CD1c-positive myeloid dendritic cell (primary cell): ENCODE data around the gene SCGB3A2.

Experiments
- DNase-seq: peaks from one replicate; pipeline ENCODE4 v3.0.0-alpha.2; 2016; ENCODE audit errors: extremely low spot score

The SCGB3A2 gene

GRCh38 chr5:147904110-147904509, 25.6 kb downstream of the SCGB3A2 start:
- DNase-seq: no peak

- no peak for DNase-seq
These were observed 28.0 kb downstream of the SCGB3A2 start, which contains the start of gene C5orf46 for GRCh38 chr5:147906326-147907095. Gene C5orf46 (minus strand): TSS chr5:147906538. CDS start chr5:147906501, 37 bp downstream.

- DNase-seq: no peak
These were observed 32.9 kb downstream of the SCGB3A2 start for GRCh38 chr5:147911427-147911826.

- DNase-seq: peak; percentile 47
These were observed 33.5 kb downstream of the SCGB3A2 start for GRCh38 chr5:147912011-147912410.

- DNase-seq: no peak
These were observed 35.3 kb downstream of the SCGB3A2 start for GRCh38 chr5:147913786-147914185.

GRCh38 chr5:147918101-147918685, 39.7 kb downstream of the SCGB3A2 start:
- no peak for DNase-seq

GRCh38 chr5:147918899-147919298, 40.4 kb downstream of the SCGB3A2 start:
- no peak for DNase-seq

- no peak for DNase-seq
These were observed 42.0 kb downstream of the SCGB3A2 start for GRCh38 chr5:147920420-147921030.

- peak; percentile 12 for DNase-seq
These were observed 42.6 kb downstream of the SCGB3A2 start for GRCh38 chr5:147921136-147921535.

GRCh38 chr5:147925020-147925419, 46.5 kb downstream of the SCGB3A2 start:
- no peak for DNase-seq

- DNase-seq: peak; percentile 38
These were observed 49.4 kb downstream of the SCGB3A2 start for GRCh38 chr5:147927901-147928300.

GRCh38 chr5:147930769-147931168, 52.3 kb downstream of the SCGB3A2 start:
- DNase-seq: peak; percentile 63
